SU-DHL-6 (cell line): ENCODE data around the gene LTB4R2.
"Not testable (repeated sequence)": the region's sequence is repeated elsewhere in the genome, so short reads cannot be mapped to it uniquely, and the experiment has no call there.

ENCODE experiments used
- H2AFZ ChIP-seq: fragments of 200-600 bp; sonication (generic); 2 replicates; pipeline ENCODE4 v1.6.1; 2014; ENCODE audit warnings: low read depth, mild to moderate bottlenecking, moderate library complexity, mixed read lengths, antibody characterized with exemption, low read length; ENCODE audit not compliant: severe bottlenecking
- H3F3A ChIP-seq: fragments of 200-600 bp; shearing (Covaris generic); 2 replicates; pipeline ENCODE4 v1.6.0; 2016; ENCODE audit warnings: antibody characterized with exemption, mild to moderate bottlenecking; ENCODE audit not compliant: insufficient read depth
- H3K27ac ChIP-seq: fragments of 200-600 bp; sonication (generic); 2 replicates; pipeline ENCODE4 v1.5.1; 2016; ENCODE audit warnings: low read depth, mild to moderate bottlenecking, low read length, moderate library complexity, mixed read lengths
- H3K27me3 ChIP-seq: fragments of 200-600 bp; sonication (generic), shearing (Covaris generic); 2 replicates; pipeline ENCODE4 v1.6.0; 2014; ENCODE audit warnings: mild to moderate bottlenecking, low read length
- H3K36me3 ChIP-seq: fragments of 200-600 bp; sonication (generic); 2 replicates; pipeline ENCODE4 v1.6.1; 2014; ENCODE audit warnings: mild to moderate bottlenecking, low read length, mixed read lengths
- H3K4me2 ChIP-seq: fragments of 300-600, 200-600 bp; shearing (Covaris generic), sonication (generic); 2 replicates; pipeline ENCODE4 v1.6.0; 2014; ENCODE audit warnings: low read length, low read depth, mild to moderate bottlenecking; ENCODE audit not compliant: poor library complexity, severe bottlenecking
- H3K4me3 ChIP-seq: fragments of 200-600 bp; sonication (generic); 2 replicates; pipeline ENCODE4 v1.5.1; 2014; ENCODE audit warnings: antibody characterized with exemption, low read length, mild to moderate bottlenecking, mixed read lengths; ENCODE audit not compliant: insufficient read depth, poor library complexity, severe bottlenecking
- H3K79me2 ChIP-seq: fragments of 200-600 bp; sonication (generic); 2 replicates; pipeline ENCODE4 v1.6.1; 2014; ENCODE audit warnings: mild to moderate bottlenecking, low read length, moderate library complexity; ENCODE audit not compliant: insufficient read depth
- H3K9ac ChIP-seq: fragments of 200-600 bp; sonication (generic); 2 replicates; pipeline ENCODE4 v1.7.0; 2014; ENCODE audit warnings: mild to moderate bottlenecking, low read length
- H3K9me2 ChIP-seq: fragments of 200-600 bp; sonication (generic); replicated peaks from 2 replicates; pipeline ENCODE4 v1.6.1; 2014; ENCODE audit warnings: low read length; ENCODE audit not compliant: insufficient read depth
- H3K9me3 ChIP-seq: fragments of 200-600 bp; sonication (generic); 2 replicates; pipeline ENCODE4 v1.6.1; 2014; ENCODE audit warnings: low read length, mixed read lengths; ENCODE audit not compliant: insufficient read depth
- H4K20me1 ChIP-seq: fragments of 200-600 bp; sonication (generic); 2 replicates; pipeline ENCODE4 v1.6.1; 2014; ENCODE audit warnings: low read depth, mild to moderate bottlenecking, antibody characterized with exemption, low read length, moderate library complexity, mixed read lengths
- EZH2phosphoT487 ChIP-seq: fragments of 200-600 bp; sonication (generic), shearing (Covaris generic); conservative IDR thresholded peaks from 2 replicates; pipeline ENCODE4 v1.6.1; 2018; ENCODE audit warnings: mild to moderate bottlenecking, antibody characterized with exemption, low read length, moderate library complexity, mixed read lengths
- TF ChIP-seq, protein P1 (sequence below): fragments of 200-600 bp; sonication (generic); IDR thresholded peaks from one replicate; pipeline ENCODE4 v1.5.1; 2017; ENCODE audit warnings: antibody characterized with exemption, mild to moderate bottlenecking, low read length, moderate library complexity; ENCODE audit not compliant: insufficient read depth, poor library complexity, severe bottlenecking

The LTB4R2 gene

DNA sequence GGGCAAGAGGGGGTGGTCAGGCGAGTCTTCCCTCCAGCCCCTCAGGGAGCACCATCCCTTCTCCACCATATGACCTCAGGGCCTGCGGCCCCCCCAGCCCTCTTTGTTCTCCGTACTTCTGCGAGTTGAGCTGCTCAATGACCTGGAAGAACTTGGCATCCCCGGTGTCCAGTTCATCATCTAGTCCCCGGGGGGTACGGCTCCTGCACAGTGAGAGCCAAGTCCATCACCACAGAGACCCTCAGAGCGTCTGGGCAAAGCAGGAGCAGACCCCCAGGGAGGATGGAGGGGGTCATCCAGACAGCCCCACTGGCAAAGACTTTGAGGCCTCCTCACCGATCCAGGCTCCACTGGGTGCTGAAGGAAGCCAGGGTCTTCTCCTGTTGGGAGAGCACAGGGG is 16.0 kb downstream of the LTB4R2 start:
- H3K9me2 ChIP-seq = no peaks in the 10 kb centered on the region
- no peaks in the 10 kb centered on the region for H3K27me3 ChIP-seq
- no peaks in the 10 kb centered on the region for H3F3A ChIP-seq
- no peaks in the 10 kb centered on the region for H3K9me3 ChIP-seq
- H3K4me2 ChIP-seq = no peak overlapping the region
- H3K9ac ChIP-seq = no peak overlapping the region
- no peak overlapping the region for H3K4me3 ChIP-seq
- no peak overlapping the region for H2AFZ ChIP-seq
- H3K79me2 ChIP-seq = no peaks in the 10 kb centered on the region
- no peak for TF ChIP-seq EZH2phosphoT487
- TF ChIP-seq, protein P1, sequence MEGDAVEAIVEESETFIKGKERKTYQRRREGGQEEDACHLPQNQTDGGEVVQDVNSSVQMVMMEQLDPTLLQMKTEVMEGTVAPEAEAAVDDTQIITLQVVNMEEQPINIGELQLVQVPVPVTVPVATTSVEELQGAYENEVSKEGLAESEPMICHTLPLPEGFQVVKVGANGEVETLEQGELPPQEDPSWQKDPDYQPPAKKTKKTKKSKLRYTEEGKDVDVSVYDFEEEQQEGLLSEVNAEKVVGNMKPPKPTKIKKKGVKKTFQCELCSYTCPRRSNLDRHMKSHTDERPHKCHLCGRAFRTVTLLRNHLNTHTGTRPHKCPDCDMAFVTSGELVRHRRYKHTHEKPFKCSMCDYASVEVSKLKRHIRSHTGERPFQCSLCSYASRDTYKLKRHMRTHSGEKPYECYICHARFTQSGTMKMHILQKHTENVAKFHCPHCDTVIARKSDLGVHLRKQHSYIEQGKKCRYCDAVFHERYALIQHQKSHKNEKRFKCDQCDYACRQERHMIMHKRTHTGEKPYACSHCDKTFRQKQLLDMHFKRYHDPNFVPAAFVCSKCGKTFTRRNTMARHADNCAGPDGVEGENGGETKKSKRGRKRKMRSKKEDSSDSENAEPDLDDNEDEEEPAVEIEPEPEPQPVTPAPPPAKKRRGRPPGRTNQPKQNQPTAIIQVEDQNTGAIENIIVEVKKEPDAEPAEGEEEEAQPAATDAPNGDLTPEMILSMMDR = no peak
- no peaks in the 10 kb centered on the region for H4K20me1 ChIP-seq
- no peaks in the 10 kb centered on the region for H3K36me3 ChIP-seq
- H3K27ac ChIP-seq = no peak overlapping the region

DNA sequence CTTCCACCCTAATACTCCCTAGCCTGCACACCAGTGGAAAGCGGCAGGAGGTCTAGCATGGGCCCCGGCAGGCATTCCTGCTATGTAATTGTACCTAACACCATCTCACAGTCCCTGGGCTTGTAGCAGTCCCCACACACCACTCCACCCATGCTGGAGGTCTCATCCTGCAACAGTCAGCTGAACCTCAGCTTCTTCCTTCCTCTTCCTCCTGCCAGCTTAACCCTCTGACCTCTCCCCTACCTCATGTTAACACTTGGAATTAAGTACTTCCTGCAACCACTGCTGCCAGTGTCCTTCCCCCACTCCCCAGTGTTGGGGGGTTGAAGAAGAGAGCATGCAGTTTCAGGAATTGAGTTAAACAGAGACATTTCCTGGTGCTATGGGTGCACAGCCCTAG is 17.4 kb downstream of the LTB4R2 start:
- Histone ChIP-seq H4K20me1 (no peaks in the 10 kb centered on the region), H3K9me3 (no peaks in the 10 kb centered on the region), H3K9ac (no peak overlapping the region), H3K27me3 (no peaks in the 10 kb centered on the region), H3K9me2 (no peaks in the 10 kb centered on the region), H3K27ac (no peak overlapping the region), H3F3A (no peaks in the 10 kb centered on the region), H3K4me2 (no peak overlapping the region), H3K36me3 (no peaks in the 10 kb centered on the region), H2AFZ (no peak overlapping the region), H3K79me2 (no peaks in the 10 kb centered on the region), H3K4me3 (no peak overlapping the region)
- TF ChIP-seq EZH2phosphoT487 = no peak
- TF ChIP-seq, protein P1 = no peak

DNA sequence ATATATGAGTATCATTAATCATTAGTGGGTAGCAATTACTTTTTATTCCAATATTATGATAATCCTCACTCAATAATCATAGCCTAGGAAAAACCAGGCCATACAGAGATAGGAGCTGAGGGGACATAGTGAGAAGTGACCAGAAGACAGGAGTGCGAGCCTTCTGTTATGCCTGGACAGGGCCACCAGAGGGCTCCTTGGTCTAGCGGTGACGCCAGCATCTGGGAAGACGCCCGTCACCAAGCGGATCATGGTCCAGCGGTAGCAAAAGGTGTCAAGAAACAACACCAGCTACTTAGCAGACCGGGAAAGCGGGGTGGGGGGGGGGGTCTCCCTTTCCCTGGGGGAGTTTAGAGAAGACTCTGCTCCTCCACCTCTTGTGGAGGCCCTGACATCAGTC is 18.0 kb downstream of the LTB4R2 start:
- not testable (repeated sequence) for H3K4me3 ChIP-seq, H4K20me1 ChIP-seq, H3F3A ChIP-seq, H3K79me2 ChIP-seq, H3K27ac ChIP-seq, H3K9me3 ChIP-seq, H3K4me2 ChIP-seq, H2AFZ ChIP-seq, H3K36me3 ChIP-seq, H3K9me2 ChIP-seq, H3K27me3 ChIP-seq, H3K9ac ChIP-seq
- TF ChIP-seq, protein P1 = peak; percentile 19
